ENCODE data around the gene NSMF. TPM values are rescaled to one million over a fixed set of nuclear protein-coding genes. Genes with fewer than 3 reads are reported as not detected.

The NSMF gene
- total and polyA plus RNA-seq, 2 of the 8 experiments (the other 6 are each of a cell fraction or from before 2014, with no cell fraction given): 56.7 to 65.1 TPM

- 84% methylated on average over 18 of the region's 18 CpGs; no CpG with 5 or more reads in 1 of the 2 experiments for WGBS, 2 experiments (ENCODE audit: extremely low coverage in 1 of 2, insufficient coverage in 1 of 2, insufficient read length in 1 of 2, insufficient replicate concordance in 2 of 2, low coverage in 1 of 2, low lambda C conversion rate in 2 of 2, missing lambda C conversion rate in 1 of 2)
- Histone ChIP-seq H3K27ac (ENCODE audit: low read depth, low read length) (no peak overlapping the region), H3K4me1 (replicated peaks in 1 of 4; ENCODE audit: control insufficient read depth in 3 of 4, insufficient read depth in 4 of 4, low read length in 3 of 4) (peaks cover 0 to 3% (median 0%) of the 10 kb centered on the region in 4 experiments; a peak in 1 of 7 replicates), H2BK20ac (ENCODE audit: low read length) (no peak overlapping the region), H3K56ac (replicated peaks; ENCODE audit: insufficient read length, low read depth, low read length) (no peak overlapping the region), H3K23me2 (ENCODE audit: low read depth, low read length) (no peaks in the 10 kb centered on the region; the same call in 1 of the 2 replicates), H2BK15ac (ENCODE audit: low read length) (no peak overlapping the region), H3K4me2 (ENCODE audit: insufficient read depth in 1 of 2, low read depth in 2 of 2, low read length in 2 of 2) (no peak overlapping the region), H3K79me2 (ENCODE audit: control insufficient read depth in 1 of 2, insufficient read depth in 2 of 2, low read length in 2 of 2) (no peaks in the 10 kb centered on the region), H4K5ac (ENCODE audit: insufficient read length, low read depth, low read length) (no peak overlapping the region), H3K4me3 (ENCODE audit: extremely low read depth in 1 of 4, insufficient read depth in 2 of 4, low read depth in 3 of 4, low read length in 4 of 4) (no peak overlapping the region), H3K4ac (replicated peaks; ENCODE audit: insufficient read length, low read depth, low read length) (no peak overlapping the region), H3K36me3 (ENCODE audit: control insufficient read depth in 2 of 4, insufficient read depth in 4 of 4, low read length in 3 of 4) (no peaks in the 10 kb centered on the region), H4K20me1 (replicated peaks in 1 of 2; ENCODE audit: control insufficient read depth in 1 of 2, insufficient read depth in 2 of 2, low read length in 2 of 2) (no peaks in the 10 kb centered on the region), H2BK12ac (ENCODE audit: low read depth, low read length) (0 out of 2 replicates have a peak overlapping the region, but pooled peaks have one; percentile 17), H3K27me3 (replicated peaks in 1 of 4; ENCODE audit: control insufficient read depth in 3 of 4, extremely low read depth in 1 of 4, insufficient read depth in 3 of 4, low read length in 3 of 4) (no peaks in the 10 kb centered on the region), H3K14ac (ENCODE audit: insufficient read length) (no peak overlapping the region), H4K8ac (ENCODE audit: extremely low read depth, insufficient read depth, low read length) (peak overlapping the region; percentile 68; the same call in 1 of the 2 replicates), H2BK120ac (replicated peaks; ENCODE audit: low read depth, low read length) (no peak overlapping the region), H3K23ac (ENCODE audit: insufficient read length) (no peak overlapping the region), H3K9ac (replicated peaks in 1 of 4; ENCODE audit: extremely low read depth in 1 of 4, low read depth in 3 of 4, low read length in 3 of 4) (no peak overlapping the region), H2BK5ac (ENCODE audit: low read depth, low read length) (no peak overlapping the region), H2AK5ac (ENCODE audit: low read depth, low read length) (no peak overlapping the region), H3K9me3 (ENCODE audit: insufficient read depth in 2 of 2, low read depth in 1 of 2, low read length in 1 of 2) (no peaks in the 10 kb centered on the region), H3K18ac (ENCODE audit: extremely low read depth, low read length) (no peak overlapping the region), H4K91ac (replicated peaks; ENCODE audit: insufficient read length, low read length) (no peak overlapping the region), H3K79me1 (ENCODE audit: low read depth, low read length) (no peaks in the 10 kb centered on the region), H2AFZ (ENCODE audit: low read length) (no peak overlapping the region)
- FAIRE-seq (no peak), DNase-seq (ENCODE audit: low read depth in 1 of 2, low spot score in 2 of 2) (no peak)
- POLR2A ChIA-PET (ENCODE audit: partially characterized antibody): interaction anchor here (1.6 kb wide), 1 partner anchor 93 kb away, joined by 3 read pairs; no protein-coding TSS in a partner anchor
- CTCF ChIA-PET (ENCODE audit: partially characterized antibody): interaction anchor here (1.1 kb wide), 1 partner anchor 30 kb away, joined by 3 read pairs; no protein-coding TSS in a partner anchor
- TF ChIP-seq EZH2 (IDR thresholded peaks at IDR 0.05; ENCODE audit: low read depth, low read length, severe bottlenecking) (no peak), NRF1 (IDR thresholded peaks at IDR 0.05; ENCODE audit: low read depth, low read length) (no peak), TAF7 (optimal IDR thresholded peaks at IDR 0.05; ENCODE audit: borderline replicate concordance, low read depth, low read length) (no peak), CEBPB (IDR thresholded peaks at IDR 0.05; ENCODE audit: low read depth, low read length) (no peak), ZNF274 (IDR thresholded peaks at IDR 0.05; ENCODE audit: borderline replicate concordance, extremely low read depth, low read length) (no peak), TAF1 (IDR thresholded peaks at IDR 0.05; ENCODE audit: low read depth, low read length) (no peak), CREB1 (IDR thresholded peaks at IDR 0.05) (no peak)
Observed at GRCh38 chr9:137439158-137439714, 19.9 kb downstream of the NSMF start.

Measured in H1 (cell line).